Right lobe of liver (tissue), 6 donors: ENCODE measurements around the gene RAB23. TPM values are rescaled to one million over a fixed set of nuclear protein-coding genes. Genes with fewer than 3 reads are reported as not detected.
A peak's percentile ranks its signal among the peaks of the same experiment; 100 is the strongest.

Experiments used
- ATAC-seq, 4 donors: fragments of 200-7000 bp; cut with Tn5 transposase; one replicate each; pipeline ENCODE4 v1.9.1; 2020; ENCODE audit warnings: mild to moderate bottlenecking in 4 of 4, moderate library complexity in 4 of 4
- DNase-seq, 3 donors: peaks; one replicate each; pipeline ENCODE4 v3.0.0-alpha.2; 2020
- H3K27ac ChIP-seq, 3 donors: fragments of 200-600 bp; one replicate each; pipeline ENCODE4 v1.8.0; 2022
- H3K27me3 ChIP-seq, 2 donors: fragments of 200-600 bp; one replicate each; pipeline ENCODE4 v1.8.0; 2022
- H3K36me3 ChIP-seq, 4 donors: fragments of 200-600 bp; sonication (generic) in 1 of 4; one replicate each; pipeline versions ENCODE4 v1.5.1 to v1.8.0; 2017 to 2022; ENCODE audit warnings: control low read depth in 1 of 4
- H3K4me1 ChIP-seq, 4 donors: fragments of 200-600 bp; sonication (generic) in 1 of 4; one replicate each; pipeline versions ENCODE4 v1.5.1 to v1.8.0; 2017 to 2022; ENCODE audit warnings: control low read depth in 1 of 4
- H3K4me3 ChIP-seq, 3 donors: fragments of 200-600 bp; one replicate each; pipeline ENCODE4 v1.8.0; 2022
- H3K9me3 ChIP-seq, 4 donors: fragments of 200-600 bp; sonication (generic) in 1 of 4; one replicate each; pipeline versions ENCODE4 v1.5.1 to v1.8.0; 2017 to 2022; ENCODE audit warnings: control low read depth in 1 of 4
- POLR2A ChIP-seq: fragments of 450-650 bp; IDR thresholded peaks from one replicate; pipeline ENCODE4 v1.6.1; 2017; ENCODE audit warnings: antibody characterized with exemption, mild to moderate bottlenecking
- WGBS: methylation state at CpG from one replicate; pipeline ENCODE4 v1.1.6; 2018; ENCODE audit warnings: low coverage, low lambda C conversion rate; ENCODE audit not compliant: insufficient coverage; ENCODE audit errors: missing lambda C conversion rate; 5-methylcytosine and 5-hydroxymethylcytosine counted together
- intact Hi-C, 2 donors: fragments of 100-400 bp; cut with DNase I; formaldehyde crosslinking; loops; one replicate each; pipeline versions ENCODE4 v1.11.2 to v1.14.1; 2022
- total RNA-seq, 6 experiments: library from RNA; depleted of rRNA in 2 of 6; stranded (reverse); fragments of >200 nt in 2 of 6; fragmentation: NEBNext Ultra II Directional in 3 of 6; extraction: Animal tissue kit (Norgen Biotek cat#: 25700) in 3 of 6; gene quantifications; one replicate each; pipeline versions ENCODE4 v1.1.0 to v1.2.4, GENCODE V29; 2016 to 2023
- TF ChIP-seq, protein P1 (sequence below), 4 donors: fragments of 200-600 bp in 3 of 4; fragments of 450-650 bp in 1 of 4; IDR thresholded peaks; one replicate each; pipeline versions ENCODE4 v1.5.1 to v1.8.0; 2016 to 2022; ENCODE audit warnings: antibody characterized with exemption in 4 of 4, mild to moderate bottlenecking in 2 of 4
- donor health status: DM: no; HTN: yes; CAD: no.
- donor health status: DM: no; HTN: no; CAD: no.
- donor health status: DM: no; HTN: no; CAD: no.
- donor health status: DM: no; HTN: yes; CAD: no.
- donor health status: DM: no; HTN: yes; CAD: no.

Gene RAB23
- total RNA-seq, 6 experiments from 2014 or later = 2.0 to 3.1 (median 2.5) TPM

DNA sequence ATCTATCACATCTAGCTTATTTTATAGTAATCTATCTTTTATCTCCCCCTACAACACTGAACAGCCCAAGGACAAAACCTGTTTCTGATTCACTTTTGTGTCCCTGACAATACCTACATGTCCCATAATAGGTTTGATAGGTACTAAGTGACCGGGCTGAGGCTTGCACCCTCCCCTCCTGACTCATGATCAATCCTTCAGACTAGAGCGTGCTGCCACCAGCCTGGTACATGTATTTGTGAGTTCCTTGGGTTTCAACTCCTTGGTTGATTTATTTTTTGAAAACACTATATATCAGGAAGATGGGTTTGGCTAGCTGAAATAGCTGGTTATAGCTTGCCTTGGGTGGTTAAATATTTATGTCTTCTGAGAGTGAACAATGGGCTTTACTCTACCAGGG is 41.6 kb upstream of the RAB23 start:
- no peak overlapping the region for H3K27ac ChIP-seq
- 83% methylated on average over 2 of the region's 2 CpGs for WGBS
- ATAC-seq = no peak

DNA sequence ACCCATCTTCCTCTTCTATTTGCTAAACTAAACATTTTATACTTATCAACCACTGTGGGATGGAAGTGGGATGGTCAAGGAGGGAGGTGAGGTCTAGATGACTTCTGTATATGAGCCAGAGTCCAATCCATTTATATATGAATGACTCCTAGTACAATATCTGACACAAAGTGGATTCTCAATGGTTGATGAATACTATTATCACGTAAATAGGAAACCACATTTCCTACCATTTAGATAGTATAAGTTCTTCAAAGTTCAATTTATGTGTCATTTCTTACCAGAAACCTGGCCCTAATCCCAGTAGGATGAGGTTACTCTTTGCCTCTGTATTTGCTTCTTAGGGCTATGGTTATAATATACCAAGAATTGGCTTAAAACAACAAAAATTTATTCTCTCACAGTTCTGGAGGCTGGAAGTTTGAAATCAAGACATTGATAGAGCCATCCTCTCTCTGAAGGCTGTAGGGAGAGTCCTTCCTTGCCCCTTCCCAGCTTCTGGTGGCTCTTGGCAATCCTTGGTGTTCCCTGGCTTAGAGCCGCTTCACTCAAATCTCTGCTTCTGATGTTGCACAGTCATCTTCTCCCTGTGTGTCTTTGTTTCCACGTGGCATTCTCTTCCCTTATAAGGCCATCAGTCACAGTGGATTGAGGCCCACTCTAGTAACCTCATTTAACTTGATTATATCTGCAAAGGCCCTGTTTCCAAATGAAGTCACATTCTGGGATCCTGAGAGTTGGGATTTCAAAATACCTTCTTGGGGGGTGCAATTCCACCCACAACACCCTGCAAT is 41.0 kb upstream of the RAB23 start:
- Histone ChIP-seq H3K4me3 (no peak overlapping the region), H3K9me3 (no peaks in the 10 kb centered on the region), H3K36me3 (no peaks in the 10 kb centered on the region), H3K4me1 (no peaks in the 10 kb centered on the region), H3K27ac (no peak overlapping the region), H3K27me3 (no peaks in the 10 kb centered on the region)
- no peak for DNase-seq
- 36% methylated on average over 3 of the region's 3 CpGs for WGBS
- TF ChIP-seq, protein P1, sequence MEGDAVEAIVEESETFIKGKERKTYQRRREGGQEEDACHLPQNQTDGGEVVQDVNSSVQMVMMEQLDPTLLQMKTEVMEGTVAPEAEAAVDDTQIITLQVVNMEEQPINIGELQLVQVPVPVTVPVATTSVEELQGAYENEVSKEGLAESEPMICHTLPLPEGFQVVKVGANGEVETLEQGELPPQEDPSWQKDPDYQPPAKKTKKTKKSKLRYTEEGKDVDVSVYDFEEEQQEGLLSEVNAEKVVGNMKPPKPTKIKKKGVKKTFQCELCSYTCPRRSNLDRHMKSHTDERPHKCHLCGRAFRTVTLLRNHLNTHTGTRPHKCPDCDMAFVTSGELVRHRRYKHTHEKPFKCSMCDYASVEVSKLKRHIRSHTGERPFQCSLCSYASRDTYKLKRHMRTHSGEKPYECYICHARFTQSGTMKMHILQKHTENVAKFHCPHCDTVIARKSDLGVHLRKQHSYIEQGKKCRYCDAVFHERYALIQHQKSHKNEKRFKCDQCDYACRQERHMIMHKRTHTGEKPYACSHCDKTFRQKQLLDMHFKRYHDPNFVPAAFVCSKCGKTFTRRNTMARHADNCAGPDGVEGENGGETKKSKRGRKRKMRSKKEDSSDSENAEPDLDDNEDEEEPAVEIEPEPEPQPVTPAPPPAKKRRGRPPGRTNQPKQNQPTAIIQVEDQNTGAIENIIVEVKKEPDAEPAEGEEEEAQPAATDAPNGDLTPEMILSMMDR (IDR thresholded peaks at IDR 0.05) = no peak
- no peak for TF ChIP-seq POLR2A
- intact Hi-C loops = no loop called here
- ATAC-seq = no peak

More for the DNA sequence above, 41.6 kb upstream of the RAB23 start:
- no peak overlapping the region for H3K4me3 ChIP-seq
- TF ChIP-seq, protein P1 (IDR thresholded peaks at IDR 0.05) = no peak
- no peak for TF ChIP-seq POLR2A
- no peaks in the 10 kb centered on the region for H3K36me3 ChIP-seq
- H3K4me1 ChIP-seq = no peaks in the 10 kb centered on the region
- intact Hi-C loops = no loop called here
- DNase-seq = no peak
- H3K9me3 ChIP-seq = no peaks in the 10 kb centered on the region
- H3K27me3 ChIP-seq = no peaks in the 10 kb centered on the region

DNA sequence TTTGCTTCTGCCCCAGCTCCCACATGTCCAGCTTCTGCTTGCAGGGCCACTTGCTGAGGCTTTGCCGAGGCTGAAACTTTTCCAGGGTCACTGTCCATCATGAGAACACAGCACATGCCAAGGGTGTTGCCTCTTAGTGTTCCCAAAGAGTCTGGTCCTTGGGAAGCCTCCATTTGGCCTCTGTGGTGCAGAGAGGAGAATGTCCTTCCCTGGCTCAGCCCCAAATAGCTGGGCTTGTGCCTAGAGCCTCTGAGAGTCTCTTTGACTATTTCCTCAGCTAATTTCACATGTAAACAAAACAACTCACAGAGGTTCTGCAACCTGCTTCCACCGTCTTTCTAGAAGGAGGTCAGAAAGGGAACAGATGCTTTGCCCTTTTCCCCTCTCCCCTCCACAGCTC is 40.4 kb upstream of the RAB23 start:
- H3K27ac ChIP-seq = no peak overlapping the region
- ATAC-seq (peak in 2 of 4 donors; percentile 36 to 40), DNase-seq (peak in 1 of 3 donors; percentile 47)
- no peaks in the 10 kb centered on the region for H3K27me3 ChIP-seq
- no peaks in the 10 kb centered on the region for H3K4me1 ChIP-seq
- no peak for TF ChIP-seq POLR2A
- TF ChIP-seq, protein P1 (IDR thresholded peaks at IDR 0.05) = no peak
- intact Hi-C loops = no loop called here
- H3K9me3 ChIP-seq = no peaks in the 10 kb centered on the region
- H3K36me3 ChIP-seq = no peaks in the 10 kb centered on the region
- H3K4me3 ChIP-seq = no peak overlapping the region
- 49% methylated on average over 2 of the region's 2 CpGs for WGBS

DNA sequence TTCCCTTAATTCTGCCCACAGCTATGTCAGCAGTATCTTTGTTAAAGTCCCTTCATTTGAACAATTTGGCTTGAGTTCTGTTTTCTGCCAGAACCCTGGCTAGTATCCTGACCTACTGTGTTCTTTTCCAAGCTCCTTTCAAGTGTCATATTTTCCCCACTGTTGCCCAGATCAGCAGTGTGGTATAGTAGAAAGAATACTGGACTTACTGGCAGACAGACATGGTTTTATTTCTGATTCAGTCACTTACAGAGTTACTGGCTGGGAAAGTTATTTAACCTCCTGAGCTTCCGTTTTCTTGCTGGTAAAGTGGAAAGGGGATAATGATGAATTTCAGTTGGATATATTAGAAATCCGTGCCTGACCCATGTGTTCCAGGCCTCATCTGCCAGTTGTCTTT is 39.8 kb upstream of the RAB23 start:
- H3K4me1 ChIP-seq = no peaks in the 10 kb centered on the region
- DNase-seq = no peak
- intact Hi-C loops = no loop called here
- no peak overlapping the region for H3K27ac ChIP-seq
- WGBS = 29% methylated on average over 2 of the region's 2 CpGs
- H3K9me3 ChIP-seq = no peaks in the 10 kb centered on the region
- H3K4me3 ChIP-seq = no peak overlapping the region
- H3K27me3 ChIP-seq = no peaks in the 10 kb centered on the region
- TF ChIP-seq, protein P1 (IDR thresholded peaks at IDR 0.05) = no peak
- TF ChIP-seq POLR2A = no peak
- H3K36me3 ChIP-seq = no peaks in the 10 kb centered on the region
- ATAC-seq = no peak
